ENCODE measurements around the gene MYO19.

Gene MYO19

DNA sequence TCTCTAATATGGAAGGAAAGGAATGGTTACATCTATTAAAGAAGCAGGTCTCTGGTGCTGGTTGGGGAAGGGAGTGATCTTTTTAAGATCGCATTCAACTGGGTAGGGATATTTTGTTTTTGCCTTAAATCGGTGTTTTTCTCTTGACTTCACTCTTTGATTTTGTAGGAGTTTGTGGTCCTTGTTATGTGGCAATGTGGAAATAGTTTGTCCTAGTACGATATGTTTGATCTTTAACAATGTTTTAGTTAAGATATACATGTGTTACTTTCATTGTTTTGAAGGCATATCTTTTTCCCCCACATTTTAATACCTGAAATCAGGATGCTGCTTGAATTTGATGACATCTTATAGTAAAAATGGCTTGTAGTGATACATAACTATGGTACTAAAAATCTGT, 18.8 kb upstream of the MYO19 start:
- no peak for TF ChIP-seq CTCF (IDR thresholded peaks at IDR 0.05; ENCODE audit: insufficient read depth, low read depth, low read length, missing control alignments)
- no peak overlapping the region for H3K4me3 ChIP-seq (ENCODE audit: low read length)
- DNase-seq (ENCODE audit: low read depth): no peak

- no peak for TF ChIP-seq CTCF (IDR thresholded peaks at IDR 0.05; ENCODE audit: insufficient read depth, low read depth, low read length, missing control alignments)
- no peak for DNase-seq (ENCODE audit: low read depth)
These were observed 16.1 kb upstream of the MYO19 start for GRCh38 chr17:36550491-36551417.

DNA sequence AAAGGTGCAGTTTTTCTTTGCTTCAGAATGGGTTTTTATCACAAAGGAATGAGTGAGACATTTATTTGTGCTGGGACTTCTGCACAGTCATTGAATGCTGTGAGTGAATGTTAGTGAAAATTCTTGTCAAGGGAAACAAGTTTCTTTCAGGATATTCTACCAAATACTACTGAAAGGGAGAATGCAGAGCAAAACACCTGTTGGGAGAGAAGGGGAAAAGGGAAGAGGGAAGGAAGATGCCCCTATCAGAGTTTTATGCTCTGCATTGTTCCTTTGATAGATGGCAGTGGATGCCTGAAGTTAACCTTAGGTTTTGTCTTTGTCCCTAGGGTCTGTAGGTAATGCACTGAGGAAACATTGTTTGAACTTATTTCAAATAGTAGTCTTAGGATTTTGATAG, 13.1 kb upstream of the MYO19 start:
- no peak for TF ChIP-seq CTCF (IDR thresholded peaks at IDR 0.05; ENCODE audit: insufficient read depth, low read depth, low read length, missing control alignments)
- no peak for DNase-seq (ENCODE audit: low read depth)
- no peak overlapping the region for H3K4me3 ChIP-seq (ENCODE audit: low read length)

More at GRCh38 chr17:36550491-36551417, 16.1 kb upstream of the MYO19 start:
- H3K4me3 ChIP-seq (ENCODE audit: low read length): no peak overlapping the region

DNA sequence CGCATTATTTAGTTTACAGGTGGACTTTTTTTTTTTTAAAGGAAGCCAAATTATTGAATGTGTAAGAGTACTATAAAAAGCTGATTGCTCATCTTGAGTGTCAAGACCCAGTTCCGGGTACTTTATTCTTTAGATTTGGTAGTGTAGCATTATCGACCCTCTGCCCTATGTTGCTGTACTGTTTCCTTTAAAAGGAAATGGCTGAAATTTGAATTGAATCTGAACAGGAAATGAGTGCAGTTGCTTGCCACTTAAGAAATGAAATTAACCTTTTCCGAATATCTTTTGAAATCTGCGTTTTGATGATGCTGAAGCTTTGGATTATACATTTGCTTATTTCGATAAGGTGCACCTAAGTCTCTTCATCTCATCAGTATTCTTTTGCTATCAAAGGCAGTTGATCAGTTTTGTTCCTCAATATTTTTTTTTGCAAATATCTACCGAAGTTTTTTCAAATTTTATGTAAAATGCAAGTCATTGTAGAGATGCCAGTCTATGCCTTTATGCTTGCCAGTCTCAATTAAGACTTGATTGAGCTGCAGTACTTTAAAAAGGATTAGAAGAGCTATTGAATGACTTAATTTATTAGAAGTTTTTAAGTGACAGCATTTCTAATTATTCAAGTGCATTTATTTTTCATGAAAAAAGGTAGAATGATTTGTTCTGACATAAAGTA, 11.9 kb upstream of the MYO19 start:
- H3K4me3 ChIP-seq (ENCODE audit: low read length): peak overlapping the region; percentile 67
- no peak for DNase-seq (ENCODE audit: low read depth)
- no peak for TF ChIP-seq CTCF (IDR thresholded peaks at IDR 0.05; ENCODE audit: insufficient read depth, low read depth, low read length, missing control alignments)

DNA sequence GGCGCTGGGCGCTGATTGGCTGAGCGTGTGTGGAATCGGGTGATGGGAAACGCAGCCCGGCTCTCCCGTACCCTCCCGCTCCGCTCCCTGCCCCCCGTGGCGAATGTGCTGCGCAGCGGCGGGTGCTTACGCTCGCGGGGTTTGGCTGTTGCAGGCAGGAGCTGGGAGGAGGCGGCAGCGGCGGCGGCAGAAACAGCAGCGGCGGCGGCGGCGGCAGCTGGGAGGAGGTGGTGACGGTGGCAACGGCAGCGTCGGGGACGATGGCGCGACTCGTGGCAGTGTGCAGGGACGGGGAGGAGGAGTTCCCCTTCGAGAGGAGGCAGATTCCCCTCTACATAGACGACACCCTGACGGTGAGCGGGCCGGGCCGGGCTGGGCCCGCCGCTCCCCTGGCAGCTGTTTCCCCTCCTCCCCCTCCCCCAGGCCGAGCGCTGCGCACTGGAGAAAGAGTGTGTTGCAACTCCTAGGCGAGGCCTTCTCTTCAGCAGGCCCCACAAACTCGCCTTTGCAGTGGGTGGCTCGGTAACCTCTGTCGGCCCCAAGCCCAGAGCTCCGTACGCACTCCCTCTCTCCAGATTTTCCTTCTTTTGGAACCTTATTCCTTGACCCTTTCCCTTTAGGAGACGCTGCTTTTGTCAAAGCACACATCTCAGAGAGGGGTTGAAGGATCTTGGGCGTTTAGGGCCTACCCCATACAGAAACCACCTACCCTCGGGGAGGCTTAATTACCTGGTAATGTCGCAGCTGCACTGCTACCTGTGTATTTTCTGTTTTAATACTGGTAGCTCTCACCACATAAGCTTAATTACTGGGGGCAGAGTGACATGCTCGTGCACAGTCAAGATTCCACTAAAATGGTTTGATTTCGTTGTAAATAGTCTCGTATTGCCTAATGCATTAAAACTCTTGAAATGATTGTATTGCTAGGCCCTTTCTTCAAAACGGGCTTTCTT, 11.1 kb upstream of the MYO19 start:
- no peak for TF ChIP-seq CTCF (IDR thresholded peaks at IDR 0.05; ENCODE audit: insufficient read depth, low read depth, low read length, missing control alignments)
- H3K4me3 ChIP-seq (ENCODE audit: low read length): peak overlapping the region; percentile 67
- DNase-seq (ENCODE audit: low read depth): peak; percentile 98

DNA sequence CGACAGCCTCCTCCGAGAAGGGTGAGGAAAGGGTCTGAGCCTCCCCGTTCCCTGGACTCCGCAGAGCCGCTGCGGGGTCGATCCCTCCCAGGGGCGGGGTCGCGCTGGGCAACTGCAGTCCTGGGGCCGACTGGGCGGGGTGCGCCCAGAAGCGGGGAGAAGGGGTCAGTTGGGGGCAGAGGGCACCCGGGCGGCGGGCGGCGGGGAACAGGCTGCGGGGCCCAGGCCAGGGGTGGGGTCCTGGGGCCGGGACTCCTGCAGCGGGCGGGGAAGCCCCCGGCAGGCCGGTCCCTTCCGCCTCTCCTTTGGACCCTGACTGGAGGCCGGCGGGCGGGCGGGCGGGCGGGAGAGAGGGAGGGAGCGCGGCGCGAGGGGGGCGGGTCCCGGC, 10.4 kb upstream of the MYO19 start:
- no peak for TF ChIP-seq CTCF (IDR thresholded peaks at IDR 0.05; ENCODE audit: insufficient read depth, low read depth, low read length, missing control alignments)
- H3K4me3 ChIP-seq (ENCODE audit: low read length): peak overlapping the region; percentile 95
- DNase-seq (ENCODE audit: low read depth): no peak

All from epithelial cell of esophagus (primary cell).